Esophagus squamous epithelium (tissue), 5 donors: ENCODE measurements around the gene SELP. TPM values are rescaled to one million over a fixed set of nuclear protein-coding genes. Genes with fewer than 3 reads are reported as not detected.
"Not testable (repeated sequence)": the region's sequence is repeated elsewhere in the genome, so short reads cannot be mapped to it uniquely, and the experiment has no call there.

Source experiments
- DNase-seq: peaks from one replicate; lab custom pipeline; 2025; lab: John Stamatoyannopoulos, UW
- H3K27ac ChIP-seq, 4 donors: fragments of 200-600 bp; sonication (generic); one replicate each; pipeline ENCODE4 v1.5.1; 2016 to 2019; ENCODE audit warnings: mild to moderate bottlenecking in 1 of 4
- H3K27me3 ChIP-seq, 4 donors: fragments of 200-600 bp; sonication (generic); 1 replicate in 3 of 4; 2 replicates in 1 of 4; pipeline versions ENCODE4 v1.5.1 to v1.6.0; 2017 to 2021; ENCODE audit warnings: antibody characterized with exemption in 1 of 4
- H3K36me3 ChIP-seq, 3 donors: fragments of 200-600 bp; sonication (generic); one replicate each; pipeline ENCODE4 v1.5.1; 2016 to 2019
- H3K4me1 ChIP-seq, 3 donors: fragments of 200-600 bp; sonication (generic); one replicate each; pipeline ENCODE4 v1.5.1; 2017 to 2019
- H3K4me3 ChIP-seq, 4 donors: fragments of 200-600 bp; sonication (generic); 1 replicate in 3 of 4; 2 replicates in 1 of 4; pipeline ENCODE4 v1.5.1; 2016 to 2019; ENCODE audit warnings: mild to moderate bottlenecking in 2 of 4, moderate library complexity in 1 of 4
- H3K9me3 ChIP-seq, 3 donors: fragments of 200-600 bp; sonication (generic); one replicate each; pipeline ENCODE4 v1.5.1; 2016 to 2019
- CTCF ChIP-seq, 6 experiments: fragments of 450-650 bp in 4 of 6; fragments of 200-600 bp in 2 of 6; sonication (generic) in 2 of 6; IDR thresholded peaks; one replicate each; pipeline ENCODE4 v1.5.1; 2016 to 2019; ENCODE audit warnings: antibody characterized with exemption in 6 of 6, mild to moderate bottlenecking in 4 of 6, moderate library complexity in 4 of 6
- POLR2A ChIP-seq, 4 donors: fragments of 450-650 bp; IDR thresholded peaks; one replicate each; pipeline ENCODE4 v1.6.1; 2017; ENCODE audit warnings: antibody characterized with exemption in 4 of 4, mild to moderate bottlenecking in 4 of 4, moderate library complexity in 3 of 4
- WGBS, 2 donors: methylation state at CpG; one replicate each; pipeline ENCODE4 v1.1.5; 2018; 5-methylcytosine and 5-hydroxymethylcytosine counted together
- intact Hi-C: fragments of 100-400 bp; cut with DNase I; formaldehyde crosslinking; loops from one replicate; pipeline ENCODE4 v1.15.0; 2022
- total RNA-seq, 4 donors: library from RNA; depleted of rRNA; stranded (reverse); fragments of >200 nt; gene quantifications; one replicate each; pipeline ENCODE4 v1.1.0, GENCODE V29; 2016
- donor health status: DM: yes; HTN: yes; CAD: no.

Gene SELP
- 10 to 100 TPM in 1 of 4 donors, 1 to 10 TPM in 2, under 1 TPM in 1; 0.19 to 15.1 (median 3.1) TPM for total RNA-seq

DNA sequence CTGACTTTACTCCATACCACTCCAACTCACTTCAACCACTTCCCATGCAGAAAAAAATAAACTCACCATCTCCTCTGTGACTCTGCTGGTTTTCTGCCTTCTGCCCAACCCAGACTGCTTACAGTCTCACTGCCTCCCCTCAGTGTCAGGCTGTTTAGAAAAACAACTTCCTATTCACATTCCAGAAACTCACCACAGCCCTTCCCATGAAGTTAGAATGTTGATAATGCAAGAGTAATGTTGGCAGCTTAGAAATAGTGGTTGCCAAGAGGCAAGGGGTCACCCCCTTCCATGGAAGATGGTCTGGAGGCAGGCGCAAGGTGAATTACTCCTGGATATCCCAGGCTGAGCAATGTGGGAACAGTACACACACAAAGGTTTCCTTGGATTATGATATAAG is at the start of gene SELP:
TSS of gene SELP (minus strand) at position 119 of the 400 bp plus-strand sequence. CDS start at position 69, 50 bp downstream.
- intact Hi-C loops: no loop called here
- Histone ChIP-seq H3K4me3 (peak within 1 kb of the TSS in 2 of 4 donors; percentile 15 to 31), H3K27ac (peak within 1 kb of the TSS in 2 of 4 donors; percentile 38 to 42), H3K4me1 (no peaks in the 10 kb centered on the region), H3K27me3 (no peaks in the 10 kb centered on the region), H3K9me3 (peaks cover 0 to 19% (median 10%) of the 10 kb centered on the region in 3 donors), H3K36me3 (no peaks in the 10 kb centered on the region)
- DNase-seq: no peak
- no peak for TF ChIP-seq CTCF (IDR thresholded peaks at IDR 0.05)
- TF ChIP-seq POLR2A (IDR thresholded peaks at IDR 0.05): no peak
- WGBS, 2 donors: 73 to 85% methylated on average over 1 of the region's 1 CpG

DNA sequence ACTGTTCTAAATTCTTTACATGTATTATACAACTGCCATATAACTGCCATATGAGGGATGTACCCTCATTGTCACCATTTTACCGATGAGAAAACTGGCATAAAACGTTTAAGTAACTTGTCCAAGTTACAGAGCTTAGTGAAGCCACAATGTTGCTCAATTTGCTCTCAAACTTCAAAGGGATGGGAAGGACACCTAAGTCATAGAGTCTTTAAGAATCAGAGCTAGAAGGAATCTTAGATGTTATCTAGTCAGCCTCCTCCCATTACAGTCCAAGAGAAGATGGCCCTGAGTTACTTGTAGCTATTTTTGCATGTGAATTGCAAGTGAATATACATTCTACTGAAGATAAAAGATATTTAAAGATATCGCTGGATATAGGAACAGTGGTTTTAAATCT is 49.8 kb upstream of the SELP start:
- peaks cover 0 to 3% (median 0%) of the 10 kb centered on the region in 3 donors for H3K4me1 ChIP-seq
- H3K27ac ChIP-seq: no peak overlapping the region
- H3K27me3 ChIP-seq: peaks cover 0 to 4% (median 0%) of the 10 kb centered on the region in 4 donors
- H3K4me3 ChIP-seq: no peak overlapping the region
- no peaks in the 10 kb centered on the region for H3K36me3 ChIP-seq
- no peaks in the 10 kb centered on the region for H3K9me3 ChIP-seq
- 60 to 72% methylated on average over 3 of the region's 3 CpGs for WGBS, 2 donors
- DNase-seq: no peak
- intact Hi-C loops: no loop called here
- no peak for TF ChIP-seq CTCF (IDR thresholded peaks at IDR 0.05)
- no peak for TF ChIP-seq POLR2A (IDR thresholded peaks at IDR 0.05)

DNA sequence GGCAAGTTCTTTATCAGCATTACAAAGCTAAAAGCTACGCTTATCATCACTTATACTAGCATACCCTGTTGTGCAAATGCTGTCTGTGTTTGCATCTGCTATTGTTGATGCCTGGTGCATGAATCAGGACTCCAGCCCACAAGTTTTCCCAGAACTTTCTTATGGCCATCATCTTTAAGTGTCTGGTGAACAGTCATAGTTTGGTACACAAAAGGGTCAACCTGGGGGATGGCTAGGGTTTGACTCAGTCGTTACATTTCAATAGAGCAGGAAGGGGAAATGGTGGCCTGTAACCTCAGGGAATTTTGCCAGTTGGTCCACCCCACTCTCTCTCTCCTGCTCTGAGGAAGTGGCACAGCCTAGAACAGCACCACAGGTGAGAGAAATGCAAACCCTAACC is 46.1 kb upstream of the SELP start:
- DNase-seq: no peak
- H3K36me3 ChIP-seq: no peaks in the 10 kb centered on the region
- TF ChIP-seq CTCF (IDR thresholded peaks at IDR 0.05): no peak
- TF ChIP-seq POLR2A (IDR thresholded peaks at IDR 0.05): no peak
- H3K27ac ChIP-seq: no peak overlapping the region
- 27 to 29% methylated on average over 2 of the region's 2 CpGs for WGBS, 2 donors
- intact Hi-C loops: no loop called here
- H3K4me3 ChIP-seq: no peak overlapping the region
- H3K9me3 ChIP-seq: no peaks in the 10 kb centered on the region
- no peaks in the 10 kb centered on the region for H3K27me3 ChIP-seq
- H3K4me1 ChIP-seq: peaks cover 0 to 2% (median 0%) of the 10 kb centered on the region in 3 donors

DNA sequence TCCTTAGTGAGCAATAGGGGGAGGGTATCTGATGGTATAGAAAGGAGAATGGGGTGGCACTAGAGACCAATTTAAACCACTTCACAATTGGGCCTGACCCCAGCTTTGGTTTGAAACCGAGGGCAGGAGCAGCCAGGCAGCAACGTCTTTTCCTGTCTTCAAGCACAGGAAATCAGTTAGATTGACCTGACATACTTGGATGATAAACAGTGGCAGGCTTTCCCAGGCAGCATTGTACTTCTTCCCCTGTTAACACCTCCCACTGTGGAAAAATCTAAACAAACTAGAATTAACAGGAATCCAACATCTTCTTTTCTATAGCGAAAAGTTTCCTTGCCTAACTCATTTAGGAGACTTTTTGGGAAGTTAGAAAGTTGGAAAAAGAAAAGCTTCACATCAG is 40.9 kb upstream of the SELP start:
- no peak for DNase-seq
- no peaks in the 10 kb centered on the region for H3K36me3 ChIP-seq
- TF ChIP-seq POLR2A (IDR thresholded peaks at IDR 0.05): no peak
- TF ChIP-seq CTCF (IDR thresholded peaks at IDR 0.05): no peak
- peak overlapping the region in 1 of 4 donors; percentile 47 for H3K27ac ChIP-seq
- intact Hi-C loops: no loop called here
- no peaks in the 10 kb centered on the region for H3K27me3 ChIP-seq
- no peaks in the 10 kb centered on the region for H3K9me3 ChIP-seq
- H3K4me3 ChIP-seq: no peak overlapping the region
- H3K4me1 ChIP-seq: no peaks in the 10 kb centered on the region
- 20 to 25% methylated on average over 3 of the region's 3 CpGs for WGBS, 2 donors

GRCh38 chr1:169670244-169670643 is 40.3 kb upstream of the SELP start:
- WGBS, 2 donors: 87 to 94% methylated on average over 3 of the region's 3 CpGs
- H3K4me3 ChIP-seq: not testable (repeated sequence)
- peak overlapping the region in 1 of 4 donors; percentile 47 for H3K27ac ChIP-seq

DNA sequence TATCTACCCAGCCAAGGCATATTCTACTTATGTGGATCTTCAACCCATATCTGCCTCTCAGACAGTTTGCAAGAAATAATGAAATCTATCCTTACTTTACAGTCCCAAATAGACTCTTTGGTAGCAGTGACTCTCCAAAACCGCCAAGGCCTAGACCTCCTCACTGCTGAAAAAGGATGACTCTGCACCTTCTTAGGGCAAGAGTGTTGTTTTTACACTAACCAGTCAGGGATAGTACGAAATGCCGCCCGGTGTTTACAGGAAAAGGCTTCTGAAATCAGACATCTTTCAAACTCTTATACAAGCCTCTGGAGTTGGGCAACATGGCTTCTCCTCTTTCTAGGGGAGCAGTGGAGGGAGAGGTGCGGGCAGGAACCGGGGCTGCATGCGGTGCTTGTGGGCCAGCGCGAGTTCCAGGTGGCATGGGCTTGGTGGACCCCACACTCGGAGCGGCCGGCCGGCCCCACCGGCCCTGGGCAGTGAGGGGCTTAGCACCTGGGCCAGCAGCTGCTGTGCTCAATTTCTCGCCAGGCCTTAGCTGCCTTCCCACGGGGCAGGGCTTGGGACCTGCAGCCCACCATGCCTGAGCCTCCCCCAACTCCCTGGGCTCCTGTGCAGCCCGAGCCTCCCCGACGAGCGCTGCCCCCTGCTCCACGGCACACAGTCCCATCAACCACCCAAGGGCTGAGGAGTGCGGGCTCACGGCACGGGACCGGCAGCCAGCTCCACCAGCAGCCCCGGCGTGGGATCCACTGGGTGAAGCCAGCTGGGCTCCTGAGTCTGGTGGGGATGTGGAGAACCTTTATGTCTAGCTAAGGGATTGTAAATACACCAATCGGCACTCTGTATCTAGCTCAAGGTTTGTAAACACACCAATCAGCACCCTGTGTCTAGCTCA is 38.0 kb upstream of the SELP start:
- H3K4me1 ChIP-seq, DNase-seq, H3K4me3 ChIP-seq, H3K27me3 ChIP-seq, H3K9me3 ChIP-seq, H3K27ac ChIP-seq, intact Hi-C loops, H3K36me3 ChIP-seq: not testable (repeated sequence)
- 80 to 84% methylated on average over 3 to 5 of the region's 28 CpGs for WGBS, 2 donors

More at GRCh38 chr1:169670244-169670643, 40.3 kb upstream of the SELP start:
- DNase-seq, H3K9me3 ChIP-seq, H3K36me3 ChIP-seq, H3K4me1 ChIP-seq, intact Hi-C loops, H3K27me3 ChIP-seq: not testable (repeated sequence)

GRCh38 chr1:169667227-169667639 is 37.3 kb upstream of the SELP start:
- H3K9me3 ChIP-seq, H3K36me3 ChIP-seq, H3K4me1 ChIP-seq, intact Hi-C loops, H3K27me3 ChIP-seq, DNase-seq, H3K4me3 ChIP-seq, H3K27ac ChIP-seq: not testable (repeated sequence)
- WGBS, 2 donors: 45 to 50% methylated on average over 2 of the region's 2 CpGs

DNA sequence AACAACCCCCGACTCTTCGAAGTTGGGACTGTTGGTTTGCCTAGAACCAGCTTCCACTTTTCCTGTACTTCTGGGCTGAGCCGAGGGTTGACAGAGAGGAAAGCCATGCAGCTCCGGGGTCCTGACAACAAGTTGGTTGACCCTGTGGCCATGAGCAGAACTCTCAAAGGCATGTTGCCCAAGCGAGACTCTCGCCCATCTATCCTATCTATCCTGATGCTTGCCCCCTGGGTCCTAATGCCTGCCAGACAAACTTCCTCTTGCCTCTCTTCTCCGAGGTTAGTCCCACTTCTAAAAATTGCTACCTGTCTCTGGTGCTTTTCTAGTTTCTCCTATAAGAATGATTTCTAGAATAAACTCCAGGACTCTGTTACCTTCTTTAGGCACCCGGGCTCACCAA is 32.8 kb upstream of the SELP start:
- intact Hi-C loops, H3K4me1 ChIP-seq, H3K36me3 ChIP-seq, H3K4me3 ChIP-seq, DNase-seq, H3K27ac ChIP-seq, H3K9me3 ChIP-seq, H3K27me3 ChIP-seq: not testable (repeated sequence)
- 56 to 77% methylated on average over 7 to 8 of the region's 8 CpGs for WGBS, 2 donors

- H3K4me1 ChIP-seq, DNase-seq, H3K27ac ChIP-seq, H3K27me3 ChIP-seq, H3K9me3 ChIP-seq, intact Hi-C loops, H3K4me3 ChIP-seq, H3K36me3 ChIP-seq: not testable (repeated sequence)
- 85 to 100% methylated on average over 1 to 5 of the region's 16 CpGs for WGBS, 2 donors
These were observed 31.1 kb upstream of the SELP start for GRCh38 chr1:169661066-169661465.
